HL-60 (cell line): ENCODE data around the gene PARP6.

Experiments used
- DNase-seq, 2 experiments: peaks; one replicate each; pipeline ENCODE4 v3.0.0-alpha.2; 2010 to 2020; ENCODE audit warnings: low read depth in 1 of 2, low spot score in 1 of 2
- H3K27ac ChIP-seq: fragments of 250-450 bp; sonication (Bioruptor Pico); replicated peaks from 2 replicates; pipeline ENCODE4 v1.5.1; 2020; ENCODE audit warnings: mild to moderate bottlenecking, moderate library complexity
- H3K27me3 ChIP-seq: fragments of 250-450 bp; sonication (Bioruptor Pico); 2 replicates; pipeline ENCODE4 v1.5.1; 2021; ENCODE audit warnings: mild to moderate bottlenecking, moderate library complexity; ENCODE audit not compliant: insufficient read depth, poor library complexity, severe bottlenecking
- H3K4me3 ChIP-seq: replicated peaks from 2 replicates; pipeline ENCODE4 v1.5.1; 2011; ENCODE audit warnings: mild to moderate bottlenecking, control low read depth, low read length; ENCODE audit not compliant: insufficient read depth
- GABPA ChIP-seq: IDR thresholded peaks from 2 replicates; pipeline ENCODE4 v1.6.1; 2012; ENCODE audit warnings: low read depth
- POLR2AphosphoS5 ChIP-seq: IDR thresholded peaks from 2 replicates; pipeline ENCODE4 v1.6.1; 2012; ENCODE audit warnings: low read depth
- SPI1 ChIP-seq: IDR thresholded peaks from 2 replicates; pipeline ENCODE4 v1.6.1; 2012; ENCODE audit warnings: low read depth, mild to moderate bottlenecking, borderline replicate concordance
- TF ChIP-seq, protein P1 (sequence below): IDR thresholded peaks from 2 replicates; pipeline ENCODE4 v1.6.1; 2012; ENCODE audit warnings: low read depth; ENCODE audit not compliant: insufficient replicate concordance
- TF ChIP-seq, protein P2 (sequence below): IDR thresholded peaks from one replicate; pipeline ENCODE4 v1.5.1; 2011; ENCODE audit warnings: low read length, control low read depth, inconsistent platforms; ENCODE audit not compliant: insufficient read depth

Gene PARP6

DNA sequence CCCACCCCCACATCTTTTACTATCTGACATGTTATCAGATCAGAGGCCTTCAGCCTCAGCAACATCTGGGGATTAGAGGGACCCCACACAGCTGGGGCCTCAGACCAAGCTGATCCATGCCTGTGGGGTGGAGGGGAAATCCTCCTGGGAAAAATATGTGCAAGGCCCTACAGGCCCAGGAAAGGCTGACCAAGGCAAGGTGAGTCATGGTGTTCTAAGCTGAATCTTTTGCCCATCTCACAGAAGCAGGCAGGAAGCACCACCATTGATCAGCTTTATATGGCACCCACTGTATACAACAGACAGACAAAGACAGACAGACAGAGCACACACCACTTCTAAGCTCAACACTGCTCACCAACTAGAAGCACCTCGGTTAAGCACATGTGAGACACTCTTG is 12.4 kb upstream of the PARP6 start:
- TF ChIP-seq POLR2AphosphoS5 (no peak), GABPA (no peak), SPI1 (no peak)
- TF ChIP-seq, protein P1, sequence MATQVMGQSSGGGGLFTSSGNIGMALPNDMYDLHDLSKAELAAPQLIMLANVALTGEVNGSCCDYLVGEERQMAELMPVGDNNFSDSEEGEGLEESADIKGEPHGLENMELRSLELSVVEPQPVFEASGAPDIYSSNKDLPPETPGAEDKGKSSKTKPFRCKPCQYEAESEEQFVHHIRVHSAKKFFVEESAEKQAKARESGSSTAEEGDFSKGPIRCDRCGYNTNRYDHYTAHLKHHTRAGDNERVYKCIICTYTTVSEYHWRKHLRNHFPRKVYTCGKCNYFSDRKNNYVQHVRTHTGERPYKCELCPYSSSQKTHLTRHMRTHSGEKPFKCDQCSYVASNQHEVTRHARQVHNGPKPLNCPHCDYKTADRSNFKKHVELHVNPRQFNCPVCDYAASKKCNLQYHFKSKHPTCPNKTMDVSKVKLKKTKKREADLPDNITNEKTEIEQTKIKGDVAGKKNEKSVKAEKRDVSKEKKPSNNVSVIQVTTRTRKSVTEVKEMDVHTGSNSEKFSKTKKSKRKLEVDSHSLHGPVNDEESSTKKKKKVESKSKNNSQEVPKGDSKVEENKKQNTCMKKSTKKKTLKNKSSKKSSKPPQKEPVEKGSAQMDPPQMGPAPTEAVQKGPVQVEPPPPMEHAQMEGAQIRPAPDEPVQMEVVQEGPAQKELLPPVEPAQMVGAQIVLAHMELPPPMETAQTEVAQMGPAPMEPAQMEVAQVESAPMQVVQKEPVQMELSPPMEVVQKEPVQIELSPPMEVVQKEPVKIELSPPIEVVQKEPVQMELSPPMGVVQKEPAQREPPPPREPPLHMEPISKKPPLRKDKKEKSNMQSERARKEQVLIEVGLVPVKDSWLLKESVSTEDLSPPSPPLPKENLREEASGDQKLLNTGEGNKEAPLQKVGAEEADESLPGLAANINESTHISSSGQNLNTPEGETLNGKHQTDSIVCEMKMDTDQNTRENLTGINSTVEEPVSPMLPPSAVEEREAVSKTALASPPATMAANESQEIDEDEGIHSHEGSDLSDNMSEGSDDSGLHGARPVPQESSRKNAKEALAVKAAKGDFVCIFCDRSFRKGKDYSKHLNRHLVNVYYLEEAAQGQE: no peak
- TF ChIP-seq, protein P2, sequence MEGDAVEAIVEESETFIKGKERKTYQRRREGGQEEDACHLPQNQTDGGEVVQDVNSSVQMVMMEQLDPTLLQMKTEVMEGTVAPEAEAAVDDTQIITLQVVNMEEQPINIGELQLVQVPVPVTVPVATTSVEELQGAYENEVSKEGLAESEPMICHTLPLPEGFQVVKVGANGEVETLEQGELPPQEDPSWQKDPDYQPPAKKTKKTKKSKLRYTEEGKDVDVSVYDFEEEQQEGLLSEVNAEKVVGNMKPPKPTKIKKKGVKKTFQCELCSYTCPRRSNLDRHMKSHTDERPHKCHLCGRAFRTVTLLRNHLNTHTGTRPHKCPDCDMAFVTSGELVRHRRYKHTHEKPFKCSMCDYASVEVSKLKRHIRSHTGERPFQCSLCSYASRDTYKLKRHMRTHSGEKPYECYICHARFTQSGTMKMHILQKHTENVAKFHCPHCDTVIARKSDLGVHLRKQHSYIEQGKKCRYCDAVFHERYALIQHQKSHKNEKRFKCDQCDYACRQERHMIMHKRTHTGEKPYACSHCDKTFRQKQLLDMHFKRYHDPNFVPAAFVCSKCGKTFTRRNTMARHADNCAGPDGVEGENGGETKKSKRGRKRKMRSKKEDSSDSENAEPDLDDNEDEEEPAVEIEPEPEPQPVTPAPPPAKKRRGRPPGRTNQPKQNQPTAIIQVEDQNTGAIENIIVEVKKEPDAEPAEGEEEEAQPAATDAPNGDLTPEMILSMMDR: no peak
- Histone ChIP-seq H3K27me3 (no peaks in the 10 kb centered on the region), H3K27ac (no peak overlapping the region), H3K4me3 (no peak overlapping the region)
- DNase-seq: no peak

DNA sequence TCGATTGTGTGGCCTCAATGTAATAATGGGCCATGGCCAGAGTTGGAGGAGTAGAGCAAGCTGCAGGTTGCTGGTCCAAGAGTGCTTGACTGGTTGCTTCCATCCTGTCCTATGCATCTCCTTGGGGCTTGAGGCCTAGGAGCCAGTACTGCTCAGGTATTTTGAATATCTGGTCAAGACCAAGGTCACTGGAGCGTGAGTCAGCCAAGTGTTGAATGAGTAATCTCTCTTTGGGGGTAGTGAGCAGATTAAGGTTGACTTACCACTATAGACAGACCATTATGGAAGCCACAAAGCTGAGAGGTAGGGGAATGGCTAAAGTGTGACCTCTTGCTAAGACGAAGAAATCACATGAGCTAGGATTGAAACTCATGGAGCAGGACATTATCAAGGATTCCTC is 9.4 kb upstream of the PARP6 start:
- no peak for DNase-seq
- Histone ChIP-seq H3K27me3 (no peaks in the 10 kb centered on the region), H3K27ac (no peak overlapping the region), H3K4me3 (no peak overlapping the region)
- TF ChIP-seq, protein P2: no peak
- TF ChIP-seq, protein P1: no peak
- TF ChIP-seq POLR2AphosphoS5 (no peak), GABPA (no peak), SPI1 (no peak)

DNA sequence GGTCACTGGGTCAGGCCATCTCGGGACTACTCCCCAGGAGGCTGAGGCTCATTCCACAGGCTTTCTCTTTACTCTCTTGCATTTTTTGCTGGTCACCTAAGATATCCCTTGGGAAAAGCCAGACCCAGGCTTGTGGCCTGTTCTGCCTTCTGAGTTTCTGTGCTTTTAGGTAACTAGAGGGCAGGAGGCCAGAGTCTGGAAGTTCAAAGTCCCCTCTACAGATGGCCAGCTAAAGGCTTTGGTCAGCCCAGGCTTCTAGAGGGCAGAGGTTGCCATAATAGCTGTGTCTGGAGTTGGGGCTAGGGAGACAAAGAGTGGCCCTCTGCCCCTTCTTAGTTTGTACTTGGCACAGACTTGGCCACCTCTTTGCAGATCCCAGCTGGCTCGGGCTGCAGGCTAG is 8.4 kb upstream of the PARP6 start:
- no peak for DNase-seq
- no peak for TF ChIP-seq SPI1
- TF ChIP-seq, protein P1: no peak
- no peak for TF ChIP-seq POLR2AphosphoS5
- TF ChIP-seq, protein P2: no peak
- no peak for TF ChIP-seq GABPA
- Histone ChIP-seq H3K4me3 (no peak overlapping the region), H3K27ac (no peak overlapping the region), H3K27me3 (no peaks in the 10 kb centered on the region)
